Urinary bladder (tissue), 4 donors: Measurements from ENCODE around the gene PARVB. TPM values are rescaled to one million over a fixed set of nuclear protein-coding genes. Genes with fewer than 3 reads are reported as not detected.

ENCODE experiments used
- DNase-seq: peaks from one replicate; pipeline ENCODE4 v3.0.0-alpha.2; 2015; ENCODE audit errors: extremely low spot score
- H3K27ac ChIP-seq: one replicate; pipeline ENCODE4 v1.5.1; 2013; ENCODE audit warnings: low read depth, mild to moderate bottlenecking, moderate library complexity
- H3K36me3 ChIP-seq: one replicate; pipeline ENCODE4 v1.6.1; 2013; ENCODE audit warnings: mild to moderate bottlenecking, moderate library complexity; ENCODE audit not compliant: insufficient read depth
- H3K4me1 ChIP-seq: one replicate; pipeline ENCODE4 v1.6.1; 2013; ENCODE audit warnings: mild to moderate bottlenecking, moderate library complexity; ENCODE audit not compliant: insufficient read depth
- H3K4me3 ChIP-seq: one replicate; pipeline ENCODE4 v1.5.1; 2013; ENCODE audit warnings: low read depth, low read length
- WGBS: extraction: QIAGEN DNeasy Blood & Tissue Kit; methylation state at CpG from one replicate; pipeline ENCODE4 v1.1.7; 2013; 5-methylcytosine and 5-hydroxymethylcytosine counted together
- polyA plus RNA-seq: library from polyadenylated mRNA; stranded (reverse); fragments of 200-250 nt; gene quantifications from one replicate; pipeline ENCODE4 v1.2.3, GENCODE V29; 2013
- total RNA-seq: library from RNA; depleted of rRNA; stranded (reverse); fragments of >200 nt; gene quantifications from one replicate; pipeline ENCODE4 v1.2.3, GENCODE V29; 2014
- donor health status: healthy with polysubstance abuse.
- donor health status: healthy.

The PARVB gene
- total and polyA plus RNA-seq, 2 donors: 11.2 to 38.0 TPM

- WGBS: 43% methylated on average over 4 of the region's 4 CpGs
- no peaks in the 10 kb centered on the region for H3K4me1 ChIP-seq
- H3K36me3 ChIP-seq: no peaks in the 10 kb centered on the region
- H3K27ac ChIP-seq: no peak overlapping the region
- DNase-seq: no peak
- no peak overlapping the region for H3K4me3 ChIP-seq
Observed at GRCh38 chr22:44143105-44143474, 119.0 kb downstream of the PARVB start.

- DNase-seq: no peak
- H3K4me3 ChIP-seq: no peak overlapping the region
- no peak overlapping the region for H3K27ac ChIP-seq
- H3K4me1 ChIP-seq: no peaks in the 10 kb centered on the region
- H3K36me3 ChIP-seq: no peaks in the 10 kb centered on the region
- WGBS: 67% methylated on average over 9 of the region's 9 CpGs
Observed at GRCh38 chr22:44143579-44143978, 119.5 kb downstream of the PARVB start.

- WGBS: 92% methylated on average over 10 of the region's 10 CpGs
- no peaks in the 10 kb centered on the region for H3K4me1 ChIP-seq
- no peaks in the 10 kb centered on the region for H3K36me3 ChIP-seq
- no peak overlapping the region for H3K27ac ChIP-seq
- no peak overlapping the region for H3K4me3 ChIP-seq
- no peak for DNase-seq
Observed at GRCh38 chr22:44144046-44144569, 120.0 kb downstream of the PARVB start.

GRCh38 chr22:44145544-44145943, 121.4 kb downstream of the PARVB start:
- Histone ChIP-seq H3K4me1 (no peaks in the 10 kb centered on the region), H3K27ac (no peak overlapping the region)
- 71% methylated on average over 8 of the region's 8 CpGs for WGBS

GRCh38 chr22:44146088-44146861, 122.2 kb downstream of the PARVB start:
- Histone ChIP-seq H3K36me3 (no peaks in the 10 kb centered on the region), H3K27ac (no peak overlapping the region), H3K4me1 (no peaks in the 10 kb centered on the region), H3K4me3 (no peak overlapping the region)
- 90% methylated on average over 33 of the region's 33 CpGs for WGBS
- DNase-seq: no peak

More at GRCh38 chr22:44145544-44145943, 121.4 kb downstream of the PARVB start:
- H3K4me3 ChIP-seq: no peak overlapping the region
- no peak for DNase-seq
- no peaks in the 10 kb centered on the region for H3K36me3 ChIP-seq

GRCh38 chr22:44147008-44147645, 123.0 kb downstream of the PARVB start:
- 75% methylated on average over 12 of the region's 12 CpGs for WGBS
- Histone ChIP-seq H3K4me3 (no peak overlapping the region), H3K4me1 (no peaks in the 10 kb centered on the region), H3K36me3 (no peaks in the 10 kb centered on the region), H3K27ac (no peak overlapping the region)
- DNase-seq: no peak

GRCh38 chr22:44147821-44148574, 123.9 kb downstream of the PARVB start:
- WGBS: 42% methylated on average over 27 of the region's 27 CpGs
- DNase-seq: no peak
- no peaks in the 10 kb centered on the region for H3K4me1 ChIP-seq
- H3K36me3 ChIP-seq: no peaks in the 10 kb centered on the region
- H3K27ac ChIP-seq: no peak overlapping the region
- H3K4me3 ChIP-seq: no peak overlapping the region

GRCh38 chr22:44151676-44152075, 127.6 kb downstream of the PARVB start:
- DNase-seq: no peak
- 47% methylated on average over 4 of the region's 4 CpGs for WGBS
- Histone ChIP-seq H3K4me3 (no peak overlapping the region), H3K27ac (no peak overlapping the region), H3K4me1 (no peaks in the 10 kb centered on the region), H3K36me3 (no peaks in the 10 kb centered on the region)

GRCh38 chr22:44153710-44154109, 129.6 kb downstream of the PARVB start:
- Histone ChIP-seq H3K27ac (no peak overlapping the region), H3K4me1 (no peaks in the 10 kb centered on the region), H3K4me3 (no peak overlapping the region), H3K36me3 (no peaks in the 10 kb centered on the region)
- 74% methylated on average over 10 of the region's 10 CpGs for WGBS
- DNase-seq: no peak

GRCh38 chr22:44154436-44154942, 130.4 kb downstream of the PARVB start:
- WGBS: 83% methylated on average over 2 of the region's 2 CpGs
- Histone ChIP-seq H3K4me3 (no peak overlapping the region), H3K4me1 (no peaks in the 10 kb centered on the region), H3K27ac (no peak overlapping the region), H3K36me3 (no peaks in the 10 kb centered on the region)
- no peak for DNase-seq

- Histone ChIP-seq H3K36me3 (no peaks in the 10 kb centered on the region), H3K27ac (no peak overlapping the region), H3K4me3 (no peak overlapping the region), H3K4me1 (no peaks in the 10 kb centered on the region)
- 87% methylated on average over 14 of the region's 14 CpGs for WGBS
- no peak for DNase-seq
Observed at GRCh38 chr22:44155115-44155514, 131.0 kb downstream of the PARVB start.

GRCh38 chr22:44157916-44158618, 134.0 kb downstream of the PARVB start:
- DNase-seq: no peak
- H3K4me1 ChIP-seq: no peaks in the 10 kb centered on the region
- 85% methylated on average over 13 of the region's 13 CpGs for WGBS
- H3K4me3 ChIP-seq: no peak overlapping the region
- H3K27ac ChIP-seq: no peak overlapping the region
- H3K36me3 ChIP-seq: no peaks in the 10 kb centered on the region

- H3K36me3 ChIP-seq: no peaks in the 10 kb centered on the region
- no peak for DNase-seq
- no peak overlapping the region for H3K4me3 ChIP-seq
- H3K4me1 ChIP-seq: no peaks in the 10 kb centered on the region
- H3K27ac ChIP-seq: no peak overlapping the region
- WGBS: 56% methylated on average over 8 of the region's 8 CpGs
Observed at GRCh38 chr22:44158816-44159215, 134.7 kb downstream of the PARVB start.
